ENCODE data around the gene BMP15. TPM values are rescaled to one million over a fixed set of nuclear protein-coding genes. Genes with fewer than 3 reads are reported as not detected.

Gene BMP15
- total RNA-seq, 1 donor from 2014 or later = not detected

DNA sequence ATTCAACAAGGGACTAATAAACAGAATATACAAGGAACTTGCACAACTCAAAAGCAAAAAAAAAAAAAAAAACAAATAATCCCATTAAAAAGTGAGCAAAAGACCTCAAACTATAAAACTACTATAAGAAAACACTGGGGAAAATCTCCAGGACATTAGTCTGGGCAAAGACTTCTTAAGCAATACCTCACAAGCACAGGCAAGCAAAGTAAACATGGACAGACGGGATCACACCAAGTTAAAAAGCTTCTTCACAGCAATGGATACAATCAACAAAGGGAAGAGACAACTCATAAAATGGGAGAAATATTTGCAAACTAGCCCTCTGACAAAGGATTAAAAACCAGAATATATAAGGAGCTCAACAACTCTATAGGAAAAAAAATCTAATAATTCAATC is 17.1 kb upstream of the BMP15 start:
- DNase-seq (ENCODE audit: low read depth) = no peak
- Histone ChIP-seq H3K27me3 (ENCODE audit: control insufficient read depth, insufficient read depth, low read length) (no peaks in the 10 kb centered on the region), H3K36me3 (ENCODE audit: control insufficient read depth, insufficient read depth, low read length) (no peaks in the 10 kb centered on the region), H3K4me3 (ENCODE audit: low read depth, low read length) (no peak overlapping the region)
- no peak for TF ChIP-seq CTCF (IDR thresholded peaks at IDR 0.05; ENCODE audit: insufficient read depth, low read length, poor library complexity, severe bottlenecking)

- peak; percentile 27 for TF ChIP-seq CTCF (IDR thresholded peaks at IDR 0.05; ENCODE audit: insufficient read depth, low read length, poor library complexity, severe bottlenecking)
- DNase-seq (ENCODE audit: low read depth) = no peak
These were observed 5.2 kb upstream of the BMP15 start for GRCh38 chrX:50905334-50905733.

DNA sequence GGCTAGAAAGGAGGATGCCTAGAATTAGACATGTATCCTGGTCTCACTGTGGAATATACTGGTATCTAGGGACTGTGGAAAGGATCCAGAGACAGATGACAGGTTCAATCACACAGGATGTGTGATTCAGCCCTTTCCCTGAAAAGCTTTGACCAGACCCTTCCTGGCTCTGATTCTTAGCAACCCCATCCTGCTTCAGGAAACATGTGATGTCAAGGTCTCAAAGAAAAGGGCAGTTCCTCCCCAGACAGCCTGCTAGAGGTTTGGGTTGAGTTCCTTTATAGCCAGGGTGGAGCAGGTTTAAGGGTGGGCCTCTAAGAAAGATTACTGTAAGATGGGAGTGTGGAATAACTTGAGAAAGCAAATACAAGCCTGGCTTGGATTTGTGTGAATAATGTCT is 3.0 kb downstream of the BMP15 start:
- peak; percentile 4 for DNase-seq (ENCODE audit: low read depth)
- Histone ChIP-seq H3K36me3 (ENCODE audit: control insufficient read depth, insufficient read depth, low read length) (no peaks in the 10 kb centered on the region), H3K4me3 (ENCODE audit: low read depth, low read length) (no peak overlapping the region), H3K27me3 (ENCODE audit: control insufficient read depth, insufficient read depth, low read length) (no peaks in the 10 kb centered on the region)
- no peak for TF ChIP-seq CTCF (IDR thresholded peaks at IDR 0.05; ENCODE audit: insufficient read depth, low read length, poor library complexity, severe bottlenecking)

More at GRCh38 chrX:50905334-50905733, 5.2 kb upstream of the BMP15 start:
- H3K36me3 ChIP-seq (ENCODE audit: control insufficient read depth, insufficient read depth, low read length) = no peaks in the 10 kb centered on the region
- no peaks in the 10 kb centered on the region for H3K27me3 ChIP-seq (ENCODE audit: control insufficient read depth, insufficient read depth, low read length)
- H3K4me3 ChIP-seq (ENCODE audit: low read depth, low read length) = no peak overlapping the region

GRCh38 chrX:50920132-50920531 is 9.6 kb downstream of the BMP15 start:
- DNase-seq (ENCODE audit: low read depth) = no peak
- no peaks in the 10 kb centered on the region for H3K27me3 ChIP-seq (ENCODE audit: control insufficient read depth, insufficient read depth, low read length)
- H3K36me3 ChIP-seq (ENCODE audit: control insufficient read depth, insufficient read depth, low read length) = no peaks in the 10 kb centered on the region
- peak; percentile 30 for TF ChIP-seq CTCF (IDR thresholded peaks at IDR 0.05; ENCODE audit: insufficient read depth, low read length, poor library complexity, severe bottlenecking)
- no peak overlapping the region for H3K4me3 ChIP-seq (ENCODE audit: low read depth, low read length)

- DNase-seq (ENCODE audit: low read depth) = no peak
- Histone ChIP-seq H3K36me3 (ENCODE audit: control insufficient read depth, insufficient read depth, low read length) (no peaks in the 10 kb centered on the region), H3K4me3 (ENCODE audit: low read depth, low read length) (no peak overlapping the region), H3K27me3 (ENCODE audit: control insufficient read depth, insufficient read depth, low read length) (no peaks in the 10 kb centered on the region)
- no peak for TF ChIP-seq CTCF (IDR thresholded peaks at IDR 0.05; ENCODE audit: insufficient read depth, low read length, poor library complexity, severe bottlenecking)
These were observed 16.6 kb downstream of the BMP15 start for GRCh38 chrX:50927127-50927526.

DNA sequence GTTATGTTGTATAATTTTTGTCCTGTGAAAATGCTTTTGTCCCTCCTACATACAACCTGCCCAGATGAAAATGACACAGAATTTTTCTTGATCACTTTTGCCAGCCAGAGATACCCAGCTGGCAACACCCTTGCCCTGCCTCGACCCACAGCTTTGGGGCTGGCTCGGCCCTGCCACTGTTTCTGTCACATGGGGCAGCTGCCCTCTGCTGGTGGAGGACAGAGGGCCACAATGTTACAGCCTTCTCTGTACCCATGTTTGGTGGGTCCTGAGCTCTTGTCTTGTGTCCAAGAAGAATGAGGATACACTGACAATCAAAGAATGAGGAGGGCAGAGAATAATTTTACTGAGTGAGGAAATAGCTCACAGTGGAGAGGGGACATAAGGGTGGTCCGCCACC is 31.1 kb downstream of the BMP15 start:
- Histone ChIP-seq H3K36me3 (ENCODE audit: control insufficient read depth, insufficient read depth, low read length) (no peaks in the 10 kb centered on the region), H3K27me3 (ENCODE audit: control insufficient read depth, insufficient read depth, low read length) (no peaks in the 10 kb centered on the region), H3K4me3 (ENCODE audit: low read depth, low read length) (no peak overlapping the region)
- no peak for DNase-seq (ENCODE audit: low read depth)
- peak; percentile 8 for TF ChIP-seq CTCF (IDR thresholded peaks at IDR 0.05; ENCODE audit: insufficient read depth, low read length, poor library complexity, severe bottlenecking)
